ENCODE measurements around the gene ANKRD44. TPM values are rescaled to one million over a fixed set of nuclear protein-coding genes. Genes with fewer than 3 reads are reported as not detected.

ANKRD44 gene
- total and polyA plus RNA-seq, 12 donors, result 1.1 to 20.1 (median 6.9) TPM

GRCh38 chr2:196993617-196994016 lies 317.0 kb downstream of the ANKRD44 start:
- Histone ChIP-seq H3K4me1 (peaks cover 0 to 19% (median 2%) of the 10 kb centered on the region in 9 donors), H3K27ac (no peak overlapping the region), H3K4me3 (no peak overlapping the region), H3K9me3 (no peaks in the 10 kb centered on the region), H3K27me3 (no peaks in the 10 kb centered on the region), H3K36me3 (peaks cover 0 to 78% (median 6%) of the 10 kb centered on the region in 9 donors)
- TF ChIP-seq CTCF (IDR thresholded peaks at IDR 0.05), result no peak
- DNase-seq (no peak), ATAC-seq (no peak)
- intact Hi-C loops (cut with DNase I), result no loop called here
- 96 to 97% methylated on average over 6 of the region's 6 CpGs for WGBS, 2 donors

DNA sequence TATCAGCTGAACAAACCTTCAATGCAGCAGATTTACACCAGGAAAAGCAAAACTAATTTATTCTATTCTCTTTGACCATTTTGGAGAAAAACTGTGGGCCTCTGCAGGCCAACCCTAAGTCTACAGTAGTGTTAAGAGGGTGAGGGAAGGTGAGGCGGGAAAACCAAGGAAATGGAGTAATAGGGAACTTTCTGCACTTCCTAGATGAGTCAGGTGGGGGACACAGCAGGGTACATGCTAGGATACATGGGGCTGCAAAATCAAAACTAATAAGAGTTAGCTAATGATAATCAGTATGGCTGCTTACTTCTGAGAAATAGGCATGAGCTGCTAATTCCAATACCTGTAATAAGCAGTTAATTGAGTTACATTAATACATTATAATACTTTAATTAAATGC lies 318.1 kb downstream of the ANKRD44 start:
- ATAC-seq, result no peak
- 96 to 100% methylated on average over 1 of the region's 1 CpG for WGBS, 2 donors
- H3K36me3 ChIP-seq, result peaks cover 0 to 66% (median 6%) of the 10 kb centered on the region in 9 donors

GRCh38 chr2:196990788-196991461 lies 319.7 kb downstream of the ANKRD44 start:
- Histone ChIP-seq H3K4me1 (peaks cover 0 to 46% (median 17%) of the 10 kb centered on the region in 9 donors), H3K4me3 (no peak overlapping the region), H3K9me3 (no peaks in the 10 kb centered on the region), H3K27me3 (no peaks in the 10 kb centered on the region), H3K36me3 (peaks cover 0 to 51% (median 6%) of the 10 kb centered on the region in 9 donors), H3K27ac (no peak overlapping the region)
- intact Hi-C loops (cut with DNase I), result no loop called here
- DNase-seq (no peak), ATAC-seq (no peak)
- 94 to 95% methylated on average over 10 of the region's 10 CpGs for WGBS, 2 donors
- TF ChIP-seq CTCF (IDR thresholded peaks at IDR 0.05), result no peak

More for the DNA sequence above, 318.1 kb downstream of the ANKRD44 start:
- Histone ChIP-seq H3K9me3 (no peaks in the 10 kb centered on the region), H3K27me3 (no peaks in the 10 kb centered on the region), H3K4me3 (no peak overlapping the region), H3K4me1 (peaks cover 0 to 30% (median 12%) of the 10 kb centered on the region in 9 donors), H3K27ac (no peak overlapping the region)
- no peak for TF ChIP-seq CTCF (IDR thresholded peaks at IDR 0.05)
- DNase-seq, result no peak
- intact Hi-C loops (cut with DNase I), result no loop called here

DNA sequence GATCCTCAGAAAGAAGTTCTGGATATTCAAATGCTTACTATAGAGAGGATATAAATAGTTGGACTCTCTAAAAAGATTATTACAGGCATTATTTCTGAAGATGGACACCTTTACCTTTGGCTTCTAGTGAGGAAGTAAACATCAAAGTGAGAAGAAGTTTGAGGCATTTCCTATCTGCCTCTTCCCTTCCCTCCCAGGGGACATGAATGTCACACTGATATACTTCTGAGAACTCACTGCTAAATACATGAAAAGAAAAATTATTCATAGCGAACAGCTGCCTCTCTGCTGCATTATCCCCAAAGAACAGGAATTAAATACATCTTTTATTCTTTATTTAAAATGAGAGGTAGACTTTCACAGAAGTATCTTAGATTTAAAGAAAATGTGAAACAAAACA lies 320.5 kb downstream of the ANKRD44 start:
- peaks cover 0 to 43% (median 6%) of the 10 kb centered on the region in 9 donors for H3K36me3 ChIP-seq
- H3K4me3 ChIP-seq, result no peak overlapping the region
- H3K27ac ChIP-seq, result peak overlapping the region in 1 of 10 donors; percentile 4
- no peak for DNase-seq
- ATAC-seq, result no peak
- no peaks in the 10 kb centered on the region for H3K9me3 ChIP-seq
- intact Hi-C loops (cut with DNase I), result no loop called here
- no peak for TF ChIP-seq CTCF (IDR thresholded peaks at IDR 0.05)
- 90% methylated on average over 1 of the region's 1 CpG for WGBS, 2 donors
- H3K27me3 ChIP-seq, result no peaks in the 10 kb centered on the region
- peaks cover 0 to 53% (median 17%) of the 10 kb centered on the region in 9 donors for H3K4me1 ChIP-seq
